Large intestine (tissue), 3 donors: Measurements from ENCODE around the gene CS. TPM values are rescaled to one million over a fixed set of nuclear protein-coding genes. Genes with fewer than 3 reads are reported as not detected.

Source experiments
- DNase-seq, 2 donors: peaks; one replicate each; pipeline versions ENCODE4 v3.0.0 to v3.0.0-alpha.2; 2013
- H3K27ac ChIP-seq: one replicate; pipeline ENCODE4 v1.5.1; 2013; ENCODE audit warnings: low read length
- H3K27me3 ChIP-seq: 2 replicates; pipeline ENCODE4 v1.6.1; 2013; ENCODE audit warnings: low read length; ENCODE audit not compliant: control insufficient read depth, insufficient read depth
- H3K36me3 ChIP-seq: 2 replicates; pipeline ENCODE4 v1.6.1; 2013; ENCODE audit warnings: low read length; ENCODE audit not compliant: control insufficient read depth, insufficient read depth
- H3K4me1 ChIP-seq: one replicate; pipeline ENCODE4 v1.6.1; 2013; ENCODE audit warnings: low read length; ENCODE audit not compliant: control insufficient read depth, insufficient read depth
- H3K4me3 ChIP-seq: one replicate; pipeline ENCODE4 v1.5.1; 2013; ENCODE audit warnings: low read length
- H3K9me3 ChIP-seq: one replicate; pipeline ENCODE4 v1.6.1; 2013; ENCODE audit warnings: mild to moderate bottlenecking, low read depth, low read length, moderate library complexity; ENCODE audit not compliant: control insufficient read depth
- WGBS: methylation state at CpG from one replicate; pipeline ENCODE4 v1.1.5; 2013; ENCODE audit warnings: low lambda C conversion rate; ENCODE audit not compliant: insufficient coverage; 5-methylcytosine and 5-hydroxymethylcytosine counted together
- polyA plus RNA-seq: library from polyadenylated mRNA; unstranded; fragments of 120-200 nt; gene quantifications from one replicate; pipeline ENCODE4 v1.2.1, GENCODE V29; 2013

Gene CS
- polyA plus RNA-seq, 1 donor: 143 TPM

GRCh38 chr12:56261503-56262232, 38.5 kb downstream of the CS start:
- peak; percentile 70 to 79 for DNase-seq
- peaks cover 5% of the 10 kb centered on the region for H3K36me3 ChIP-seq
- WGBS: 100% methylated on average over 1 of the region's 5 CpGs
- peak overlapping the region; percentile 61 for H3K27ac ChIP-seq
- H3K27me3 ChIP-seq: no peaks in the 10 kb centered on the region
- H3K9me3 ChIP-seq: no peaks in the 10 kb centered on the region
- H3K4me3 ChIP-seq: no peak overlapping the region
- H3K4me1 ChIP-seq: peaks cover 22% of the 10 kb centered on the region

GRCh38 chr12:56260921-56261320, 39.2 kb downstream of the CS start:
- Histone ChIP-seq H3K36me3 (peaks cover 12% of the 10 kb centered on the region), H3K4me3 (no peak overlapping the region), H3K4me1 (peaks cover 26% of the 10 kb centered on the region), H3K27ac (no peak overlapping the region), H3K27me3 (no peaks in the 10 kb centered on the region), H3K9me3 (no peaks in the 10 kb centered on the region)
- no peak for DNase-seq
- WGBS: 100% methylated on average over 1 of the region's 3 CpGs

DNA sequence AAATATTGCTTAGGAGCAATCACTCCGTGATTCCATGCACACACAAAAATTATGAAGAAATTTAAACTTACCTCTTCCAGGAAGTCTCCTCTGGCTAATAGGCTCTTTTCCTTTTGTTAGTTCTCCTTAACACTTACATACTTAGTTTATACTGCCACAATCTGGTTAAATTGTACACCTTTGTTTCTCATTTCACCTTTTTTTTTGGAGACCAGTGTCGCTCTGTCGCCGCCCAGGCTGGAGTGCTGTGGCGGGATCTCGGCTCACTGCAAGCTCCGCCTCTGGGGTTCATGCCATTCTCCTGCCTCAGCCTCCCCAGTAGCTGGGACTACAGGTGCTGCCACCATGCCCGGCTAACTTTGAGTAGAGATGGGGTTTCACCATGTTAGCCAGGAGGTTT, 39.8 kb downstream of the CS start:
- no peak for DNase-seq
- H3K27me3 ChIP-seq: no peaks in the 10 kb centered on the region
- H3K36me3 ChIP-seq: peaks cover 17% of the 10 kb centered on the region
- no peak overlapping the region for H3K4me3 ChIP-seq
- H3K9me3 ChIP-seq: no peaks in the 10 kb centered on the region
- 86% methylated on average over 1 of the region's 8 CpGs for WGBS
- H3K4me1 ChIP-seq: peaks cover 23% of the 10 kb centered on the region
- no peak overlapping the region for H3K27ac ChIP-seq

- Histone ChIP-seq H3K27me3 (no peaks in the 10 kb centered on the region), H3K36me3 (peaks cover 30% of the 10 kb centered on the region), H3K4me1 (peaks cover 23% of the 10 kb centered on the region), H3K9me3 (no peaks in the 10 kb centered on the region), H3K27ac (peak overlapping the region; percentile 93), H3K4me3 (peak overlapping the region; percentile 77)
- 72% methylated on average over 3 of the region's 9 CpGs for WGBS
- DNase-seq: no peak
Measured at GRCh38 chr12:56258820-56259183, 41.3 kb downstream of the CS start.

- peak within 1 kb of the TSS; percentile 93 for H3K27ac ChIP-seq
- H3K4me1 ChIP-seq: peaks cover 23% of the 10 kb centered on the region
- H3K27me3 ChIP-seq: no peaks in the 10 kb centered on the region
- H3K4me3 ChIP-seq: peak within 1 kb of the TSS; percentile 77
- H3K36me3 ChIP-seq: peaks cover 36% of the 10 kb centered on the region
- H3K9me3 ChIP-seq: no peaks in the 10 kb centered on the region
- no CpG with 5 or more reads among the region's 78 CpGs for WGBS
- DNase-seq: peak; percentile 69 to 89
Measured at GRCh38 chr12:56258068-56258819, 41.9 kb downstream of the CS start, which contains the start of gene ANKRD52. TSS of gene ANKRD52 (minus strand) at chr12:56258384. CDS start at chr12:56258269, 115 bp downstream.

DNA sequence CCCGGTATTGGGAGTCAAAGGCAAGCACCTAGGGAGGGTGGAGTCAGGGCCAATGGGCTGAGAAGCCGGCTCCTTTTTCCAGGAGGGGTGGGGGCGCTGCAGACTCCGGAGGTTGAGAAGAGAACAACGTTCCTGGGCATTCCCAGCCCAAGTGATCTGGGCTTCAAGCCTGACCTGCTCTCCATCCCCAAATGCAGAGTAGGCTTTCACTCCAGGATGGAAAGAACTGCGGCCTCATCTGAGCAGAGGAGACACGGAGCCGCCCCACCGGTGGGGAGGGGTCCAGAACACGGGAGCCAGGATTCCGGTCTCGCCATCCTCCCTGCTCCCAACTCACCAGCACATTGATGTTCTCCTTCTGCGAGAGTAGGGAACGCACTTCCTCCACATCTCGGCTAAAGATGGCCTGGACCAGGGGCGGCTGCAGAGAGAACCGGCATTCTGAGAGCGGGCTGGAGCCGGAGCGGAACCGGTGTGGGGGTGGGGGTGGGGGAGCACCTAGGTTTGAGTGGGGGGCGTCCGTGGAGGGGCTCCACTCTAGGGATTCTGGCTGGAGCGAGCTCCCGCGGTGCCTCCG, 42.6 kb downstream of the CS start:
- peak in 1 of 2 donors; percentile 42 for DNase-seq
- Histone ChIP-seq H3K27me3 (no peaks in the 10 kb centered on the region), H3K27ac (peak overlapping the region; percentile 61), H3K4me3 (peak overlapping the region; percentile 69), H3K36me3 (peaks cover 42% of the 10 kb centered on the region), H3K4me1 (peaks cover 23% of the 10 kb centered on the region), H3K9me3 (no peaks in the 10 kb centered on the region)
- WGBS: no CpG with 5 or more reads among the region's 27 CpGs

GRCh38 chr12:56257071-56257470, 43.1 kb downstream of the CS start:
- no peak for DNase-seq
- Histone ChIP-seq H3K27ac (no peak overlapping the region), H3K4me3 (peak overlapping the region; percentile 69), H3K27me3 (no peaks in the 10 kb centered on the region), H3K4me1 (peaks cover 23% of the 10 kb centered on the region), H3K36me3 (peaks cover 48% of the 10 kb centered on the region), H3K9me3 (no peaks in the 10 kb centered on the region)
- 70% methylated on average over 2 of the region's 8 CpGs for WGBS

GRCh38 chr12:56256326-56256960, 43.7 kb downstream of the CS start:
- H3K27me3 ChIP-seq: no peaks in the 10 kb centered on the region
- H3K27ac ChIP-seq: no peak overlapping the region
- peaks cover 23% of the 10 kb centered on the region for H3K4me1 ChIP-seq

DNA sequence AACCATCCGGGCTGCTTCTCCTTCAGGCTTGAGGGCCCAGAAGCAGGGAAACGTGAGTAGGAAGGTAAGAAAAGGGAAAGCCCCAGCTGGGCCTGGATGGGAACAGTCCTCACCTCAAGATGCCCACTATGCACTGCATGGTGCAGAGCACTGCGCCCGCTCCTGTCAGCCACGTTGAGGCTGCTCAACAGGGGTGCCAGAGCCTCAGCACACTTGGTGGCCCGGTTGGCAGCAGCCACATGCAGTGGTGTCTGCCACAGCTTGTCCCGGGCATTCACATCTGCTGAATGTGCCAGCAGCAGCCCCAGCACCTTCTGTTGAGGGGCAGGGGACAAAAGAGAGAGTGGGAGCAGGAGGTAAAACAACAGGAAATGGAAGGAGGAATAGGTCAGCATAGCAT, 44.5 kb downstream of the CS start:
- no CpG with 5 or more reads among the region's 7 CpGs for WGBS
- Histone ChIP-seq H3K36me3 (peaks cover 60% of the 10 kb centered on the region), H3K27ac (no peak overlapping the region), H3K4me1 (peaks cover 20% of the 10 kb centered on the region), H3K4me3 (no peak overlapping the region), H3K9me3 (no peaks in the 10 kb centered on the region), H3K27me3 (no peaks in the 10 kb centered on the region)
- no peak for DNase-seq

More at GRCh38 chr12:56256326-56256960, 43.7 kb downstream of the CS start:
- no CpG with 5 or more reads among the region's 4 CpGs for WGBS
- Histone ChIP-seq H3K4me3 (no peak overlapping the region), H3K9me3 (no peaks in the 10 kb centered on the region), H3K36me3 (peaks cover 54% of the 10 kb centered on the region)
- no peak for DNase-seq

DNA sequence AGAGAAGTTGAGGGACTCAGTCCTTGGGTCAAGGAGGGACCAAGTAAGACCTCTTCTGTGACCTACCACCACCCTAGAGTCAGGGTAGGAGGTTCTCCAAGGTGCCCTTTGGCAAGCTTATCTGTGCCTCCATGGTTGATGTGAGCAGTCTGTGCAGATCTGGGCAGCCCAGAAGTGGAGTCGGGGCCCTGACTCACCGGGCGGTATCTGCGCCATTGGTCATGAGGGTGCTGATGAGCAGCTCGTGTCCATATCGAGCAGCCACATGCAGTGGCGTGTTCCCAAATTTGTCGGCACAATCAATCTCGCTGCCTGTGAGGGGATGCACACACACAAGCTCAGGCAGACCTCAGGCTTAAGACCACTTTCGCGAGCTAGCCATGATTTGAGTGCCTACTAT, 47.0 kb downstream of the CS start:
- Histone ChIP-seq H3K27ac (no peak overlapping the region), H3K4me3 (no peak overlapping the region), H3K4me1 (peaks cover 13% of the 10 kb centered on the region), H3K27me3 (no peaks in the 10 kb centered on the region), H3K9me3 (no peaks in the 10 kb centered on the region), H3K36me3 (peaks cover 81% of the 10 kb centered on the region)
- DNase-seq: no peak
- WGBS: no CpG with 5 or more reads among the region's 11 CpGs
